ENCODE data around the gene TOMM40L. TPM values are rescaled to one million over a fixed set of nuclear protein-coding genes. Genes with fewer than 3 reads are reported as not detected.

Gene TOMM40L
- 1 to 10 TPM; 6.9 to 9.4 (median 8.2) TPM for total RNA-seq

- Histone ChIP-seq H3K27ac (peak within 1 kb of the TSS; percentile 61 to 64), H3K9me3 (no peaks in the 10 kb centered on the region), H3K36me3 (no peaks in the 10 kb centered on the region), H3K27me3 (no peaks in the 10 kb centered on the region), H3K4me3 (peak within 1 kb of the TSS; percentile 62 to 83 (median 67)), H3K4me1 (peaks cover 0 to 7% of the 10 kb centered on the region in 2 donors)
- TF ChIP-seq POLR2A (IDR thresholded peaks at IDR 0.05), result no peak
- TF ChIP-seq, protein P1, sequence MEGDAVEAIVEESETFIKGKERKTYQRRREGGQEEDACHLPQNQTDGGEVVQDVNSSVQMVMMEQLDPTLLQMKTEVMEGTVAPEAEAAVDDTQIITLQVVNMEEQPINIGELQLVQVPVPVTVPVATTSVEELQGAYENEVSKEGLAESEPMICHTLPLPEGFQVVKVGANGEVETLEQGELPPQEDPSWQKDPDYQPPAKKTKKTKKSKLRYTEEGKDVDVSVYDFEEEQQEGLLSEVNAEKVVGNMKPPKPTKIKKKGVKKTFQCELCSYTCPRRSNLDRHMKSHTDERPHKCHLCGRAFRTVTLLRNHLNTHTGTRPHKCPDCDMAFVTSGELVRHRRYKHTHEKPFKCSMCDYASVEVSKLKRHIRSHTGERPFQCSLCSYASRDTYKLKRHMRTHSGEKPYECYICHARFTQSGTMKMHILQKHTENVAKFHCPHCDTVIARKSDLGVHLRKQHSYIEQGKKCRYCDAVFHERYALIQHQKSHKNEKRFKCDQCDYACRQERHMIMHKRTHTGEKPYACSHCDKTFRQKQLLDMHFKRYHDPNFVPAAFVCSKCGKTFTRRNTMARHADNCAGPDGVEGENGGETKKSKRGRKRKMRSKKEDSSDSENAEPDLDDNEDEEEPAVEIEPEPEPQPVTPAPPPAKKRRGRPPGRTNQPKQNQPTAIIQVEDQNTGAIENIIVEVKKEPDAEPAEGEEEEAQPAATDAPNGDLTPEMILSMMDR (IDR thresholded peaks at IDR 0.05), result peak in 2 of 3 donors; percentile 35 to 50
- TF ChIP-seq POLR2AphosphoS5 (IDR thresholded peaks at IDR 0.05), result peak; percentile 34 to 47 (median 42)
- DNase-seq (ENCODE audit: low spot score in 2 of 2), result peak; percentile 77 to 94
- intact Hi-C loops (cut with DNase I; ENCODE audit: low total_unique reads), result loop anchor here (2.0 to 10.0 kb wide), 2 partner anchors 77 to 159 kb away; no protein-coding TSS in a partner anchor
Observed at GRCh38 chr1:161225534-161226319, at the start of gene TOMM40L. TSS of gene TOMM40L (plus strand) at chr1:161226060. CDS start at chr1:161226490, 430 bp downstream.

- intact Hi-C loops (cut with DNase I; ENCODE audit: low total_unique reads), result no loop called here
- peaks cover 0 to 12% of the 10 kb centered on the region in 2 donors for H3K4me1 ChIP-seq
- H3K27me3 ChIP-seq, result no peaks in the 10 kb centered on the region
- H3K9me3 ChIP-seq, result no peaks in the 10 kb centered on the region
- TF ChIP-seq, protein P1 (IDR thresholded peaks at IDR 0.05), result no peak
- no peak for TF ChIP-seq POLR2A (IDR thresholded peaks at IDR 0.05)
- TF ChIP-seq POLR2AphosphoS5 (IDR thresholded peaks at IDR 0.05), result no peak
- no peak for DNase-seq (ENCODE audit: low spot score in 2 of 2)
- H3K36me3 ChIP-seq, result peaks cover 3% of the 10 kb centered on the region
- H3K27ac ChIP-seq, result peak overlapping the region; percentile 91 to 96
- peak overlapping the region; percentile 80 to 86 (median 83) for H3K4me3 ChIP-seq
Observed at GRCh38 chr1:161176468-161177111, 49.3 kb upstream of the TOMM40L start.

GRCh38 chr1:161177112-161177935, 48.5 kb upstream of the TOMM40L start, which contains the start of gene B4GALT3:
TSS of gene B4GALT3 (minus strand) at chr1:161177507. CDS start at chr1:161176060, 1,447 bp downstream.
- peaks cover 3% of the 10 kb centered on the region for H3K36me3 ChIP-seq
- H3K4me3 ChIP-seq, result peak within 1 kb of the TSS; percentile 80 to 86 (median 83)
- peak within 1 kb of the TSS; percentile 91 to 96 for H3K27ac ChIP-seq
- peak; percentile 77 to 94 (median 90) for TF ChIP-seq POLR2AphosphoS5 (IDR thresholded peaks at IDR 0.05)
- TF ChIP-seq POLR2A (IDR thresholded peaks at IDR 0.05), result peak; percentile 69
- TF ChIP-seq, protein P1 (IDR thresholded peaks at IDR 0.05), result no peak
- H3K27me3 ChIP-seq, result no peaks in the 10 kb centered on the region
- no peaks in the 10 kb centered on the region for H3K9me3 ChIP-seq
- intact Hi-C loops (cut with DNase I; ENCODE audit: low total_unique reads), result no loop called here
- DNase-seq (ENCODE audit: low spot score in 2 of 2), result peak; percentile 87 to 92
- peaks cover 0 to 11% of the 10 kb centered on the region in 2 donors for H3K4me1 ChIP-seq

DNA sequence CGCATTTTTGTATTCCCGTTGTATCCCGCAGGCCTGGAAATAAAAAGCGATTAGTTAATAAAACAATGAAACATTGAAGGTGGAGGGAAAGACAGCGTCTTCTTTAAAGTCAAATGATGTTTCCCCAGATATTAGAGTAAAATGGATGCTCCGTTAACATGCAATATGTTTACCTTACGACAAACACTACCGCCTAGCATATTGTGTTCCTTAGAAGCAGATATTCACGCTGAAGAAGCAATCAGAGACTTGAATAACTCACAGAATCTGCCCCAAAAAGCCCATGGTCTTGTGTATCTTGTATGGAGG, 48.0 kb upstream of the TOMM40L start:
- TF ChIP-seq POLR2AphosphoS5 (IDR thresholded peaks at IDR 0.05) (no peak), POLR2A (IDR thresholded peaks at IDR 0.05) (no peak)
- TF ChIP-seq, protein P1 (IDR thresholded peaks at IDR 0.05), result no peak
- no peak for DNase-seq (ENCODE audit: low spot score in 2 of 2)
- Histone ChIP-seq H3K9me3 (no peaks in the 10 kb centered on the region), H3K27me3 (no peaks in the 10 kb centered on the region), H3K36me3 (peaks cover 3% of the 10 kb centered on the region), H3K4me1 (peaks cover 0 to 6% of the 10 kb centered on the region in 2 donors), H3K4me3 (peak overlapping the region; percentile 80 to 86 (median 83)), H3K27ac (peak overlapping the region; percentile 91 to 96)
- intact Hi-C loops (cut with DNase I; ENCODE audit: low total_unique reads), result no loop called here

Data from breast epithelium (tissue), 4 donors.